ENCODE data around the gene HTT-AS. TPM values are rescaled to one million over a fixed set of nuclear protein-coding genes. Genes with fewer than 3 reads are reported as not detected.

Gene HTT-AS
- not detected in 2 replicates for total RNA-seq

GRCh38 chr4:3074078-3074845 is at the start of gene HTT-AS, which contains the start of gene HTT:
Gene HTT-AS, minus strand, starts transcription at chr4:3074538.
Gene HTT, plus strand, starts transcription at chr4:3074681. Its CDS starts 145 bp downstream, at chr4:3074826.

Other genes with a start within 250 kb of the HTT-AS start
- gene ADD1, start 230.7 kb downstream of the HTT-AS start, total RNA-seq, result 82.4 and 140 TPM in 2 replicates
- gene NOP14, start 111.1 kb downstream of the HTT-AS start, total RNA-seq, result 35.5 and 57.4 TPM in 2 replicates
- 3.4 and 4.8 TPM in 2 replicates for gene GRK4, start 111.0 kb downstream of the HTT-AS start, total RNA-seq
- 59.5 and 94.8 TPM in 2 replicates for gene HTT, start 143 bp upstream of the HTT-AS start, total RNA-seq
- 0.34 and 0.78 TPM in 2 replicates for gene MSANTD1, start 174.6 kb upstream of the HTT-AS start, total RNA-seq
- 34.9 and 106 TPM in 2 replicates for gene RGS12, start 218.5 kb upstream of the HTT-AS start, total RNA-seq